Prostate gland (tissue), 2 donors: ENCODE results near the gene LARGE1. TPM values are rescaled to one million over a fixed set of nuclear protein-coding genes. Genes with fewer than 3 reads are reported as not detected.

Source experiments
- DNase-seq: peaks from one replicate; pipeline ENCODE4 v3.0.0-alpha.2; 2019; ENCODE audit warnings: low spot score
- H3K27ac ChIP-seq, 2 donors: fragments of 200-600 bp; sonication (generic); 2 replicates each; pipeline ENCODE4 v1.5.1; 2017 to 2019
- H3K27me3 ChIP-seq: fragments of 200-600 bp; sonication (generic); replicated peaks from 2 replicates; pipeline ENCODE4 v1.5.1; 2019; ENCODE audit not compliant: insufficient read depth
- H3K36me3 ChIP-seq, 2 donors: fragments of 200-600 bp; sonication (generic); 1 replicate in 1 of 2; 2 replicates in 1 of 2; pipeline versions ENCODE4 v1.5.1 to v1.8.1; 2017 to 2019
- H3K4me1 ChIP-seq: fragments of 200-600 bp; sonication (generic); replicated peaks from 2 replicates; pipeline ENCODE4 v1.5.1; 2019
- H3K4me3 ChIP-seq, 2 donors: fragments of 200-600 bp; sonication (generic); 2 replicates each; pipeline ENCODE4 v1.5.1; 2017 to 2019
- H3K9me3 ChIP-seq: fragments of 200-600 bp; sonication (generic); 2 replicates; pipeline ENCODE4 v1.5.1; 2017
- POLR2A ChIP-seq: fragments of 450-650 bp; IDR thresholded peaks from one replicate; pipeline ENCODE4 v1.6.1; 2016; ENCODE audit warnings: antibody characterized with exemption, mild to moderate bottlenecking
- POLR2AphosphoS5 ChIP-seq: sonication (generic); formaldehyde crosslinking; IDR thresholded peaks from one replicate; pipeline ENCODE4 v1.6.1; 2017; ENCODE audit warnings: antibody characterized with exemption
- WGBS: methylation state at CpG from one replicate; pipeline ENCODE4 v1.1.5; 2018; 5-methylcytosine and 5-hydroxymethylcytosine counted together
- intact Hi-C: fragments of 100-400 bp; cut with DNase I; formaldehyde crosslinking; loops from one replicate; pipeline ENCODE4 v1.14.2; 2022
- total RNA-seq, 2 donors: library from RNA; depleted of rRNA; stranded (reverse); fragments of >200 nt; gene quantifications; one replicate each; pipeline ENCODE4 v1.1.0, GENCODE V29; 2016
- TF ChIP-seq, protein P1 (sequence below), 4 experiments: fragments of 200-600 bp in 2 of 4; fragments of 450-650 bp in 2 of 4; sonication (generic) in 2 of 4; IDR thresholded peaks; 1 replicate in 3 of 4; 2 replicates in 1 of 4; pipeline ENCODE4 v1.5.1; 2016 to 2019; ENCODE audit warnings: antibody characterized with exemption in 4 of 4, mild to moderate bottlenecking in 2 of 4, moderate library complexity in 2 of 4

Gene LARGE1
- total RNA-seq, 2 donors from 2014 or later, result 18.6 to 37.4 TPM

DNA sequence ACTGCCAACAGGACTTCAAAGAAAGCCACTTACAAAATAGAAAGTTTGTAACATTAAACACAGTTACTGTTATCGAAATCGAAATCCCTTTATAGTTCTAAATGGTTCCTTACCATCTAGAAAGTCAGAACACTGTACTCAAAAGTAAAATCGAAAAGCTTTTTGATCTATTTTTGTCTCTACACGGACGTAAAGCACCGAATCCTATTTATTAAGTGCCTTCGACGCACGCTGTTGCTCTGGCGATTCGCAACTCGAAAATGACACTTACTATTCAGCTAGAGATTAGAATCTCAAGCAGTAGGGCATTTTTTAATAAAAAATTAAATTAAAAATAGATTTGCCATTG is 78.3 kb downstream of the LARGE1 start:
- Histone ChIP-seq H3K9me3 (no peaks in the 10 kb centered on the region), H3K27ac (no peak overlapping the region), H3K27me3 (no peaks in the 10 kb centered on the region), H3K4me1 (no peaks in the 10 kb centered on the region), H3K36me3 (no peaks in the 10 kb centered on the region), H3K4me3 (no peak overlapping the region)
- TF ChIP-seq POLR2A (no peak), POLR2AphosphoS5 (no peak)
- TF ChIP-seq, protein P1, sequence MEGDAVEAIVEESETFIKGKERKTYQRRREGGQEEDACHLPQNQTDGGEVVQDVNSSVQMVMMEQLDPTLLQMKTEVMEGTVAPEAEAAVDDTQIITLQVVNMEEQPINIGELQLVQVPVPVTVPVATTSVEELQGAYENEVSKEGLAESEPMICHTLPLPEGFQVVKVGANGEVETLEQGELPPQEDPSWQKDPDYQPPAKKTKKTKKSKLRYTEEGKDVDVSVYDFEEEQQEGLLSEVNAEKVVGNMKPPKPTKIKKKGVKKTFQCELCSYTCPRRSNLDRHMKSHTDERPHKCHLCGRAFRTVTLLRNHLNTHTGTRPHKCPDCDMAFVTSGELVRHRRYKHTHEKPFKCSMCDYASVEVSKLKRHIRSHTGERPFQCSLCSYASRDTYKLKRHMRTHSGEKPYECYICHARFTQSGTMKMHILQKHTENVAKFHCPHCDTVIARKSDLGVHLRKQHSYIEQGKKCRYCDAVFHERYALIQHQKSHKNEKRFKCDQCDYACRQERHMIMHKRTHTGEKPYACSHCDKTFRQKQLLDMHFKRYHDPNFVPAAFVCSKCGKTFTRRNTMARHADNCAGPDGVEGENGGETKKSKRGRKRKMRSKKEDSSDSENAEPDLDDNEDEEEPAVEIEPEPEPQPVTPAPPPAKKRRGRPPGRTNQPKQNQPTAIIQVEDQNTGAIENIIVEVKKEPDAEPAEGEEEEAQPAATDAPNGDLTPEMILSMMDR (IDR thresholded peaks at IDR 0.05), result no peak
- no peak for DNase-seq
- intact Hi-C loops, result no loop called here
- WGBS, result 78% methylated on average over 12 of the region's 12 CpGs

DNA sequence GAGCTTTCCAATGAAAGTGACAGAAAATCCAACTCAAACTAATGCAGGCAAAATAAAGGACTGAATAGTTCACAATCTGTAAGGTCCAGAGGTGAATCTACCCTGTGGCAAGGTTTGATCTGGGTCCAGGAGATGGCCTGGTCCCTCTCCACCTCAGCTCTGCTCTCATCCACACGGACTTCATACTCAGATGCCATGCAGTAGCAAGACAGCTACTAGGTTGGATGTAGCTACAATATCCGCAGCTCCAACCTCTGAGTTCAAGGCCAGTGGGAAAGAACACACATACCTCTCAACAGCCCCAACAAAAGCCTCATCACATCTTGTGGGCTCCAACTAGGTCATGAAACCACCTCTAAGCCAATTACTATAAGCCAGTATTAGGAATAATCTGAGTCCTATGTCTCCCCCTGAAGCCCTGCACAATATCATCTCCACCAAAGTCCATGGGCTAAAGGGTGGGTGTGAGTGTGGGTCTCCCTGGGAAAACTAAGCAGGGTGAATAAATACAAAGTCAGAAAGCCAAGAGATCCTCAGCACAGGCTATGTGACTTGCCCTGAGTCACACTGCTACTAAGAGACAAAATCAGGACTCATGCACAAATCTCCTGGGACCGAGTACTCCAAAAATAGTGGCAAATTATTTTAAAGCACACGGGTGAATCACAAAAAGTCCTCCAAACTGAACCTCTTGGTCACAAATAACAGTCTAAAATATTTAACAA is 78.8 kb downstream of the LARGE1 start:
- 68% methylated on average over 4 of the region's 4 CpGs for WGBS
- DNase-seq, result no peak
- Histone ChIP-seq H3K27ac (peak overlapping the region in 1 of 2 donors; percentile 9), H3K4me1 (no peaks in the 10 kb centered on the region), H3K27me3 (no peaks in the 10 kb centered on the region), H3K4me3 (no peak overlapping the region), H3K36me3 (no peaks in the 10 kb centered on the region), H3K9me3 (no peaks in the 10 kb centered on the region)
- intact Hi-C loops, result no loop called here
- TF ChIP-seq, protein P1 (IDR thresholded peaks at IDR 0.05), result no peak
- TF ChIP-seq POLR2AphosphoS5 (no peak), POLR2A (no peak)

DNA sequence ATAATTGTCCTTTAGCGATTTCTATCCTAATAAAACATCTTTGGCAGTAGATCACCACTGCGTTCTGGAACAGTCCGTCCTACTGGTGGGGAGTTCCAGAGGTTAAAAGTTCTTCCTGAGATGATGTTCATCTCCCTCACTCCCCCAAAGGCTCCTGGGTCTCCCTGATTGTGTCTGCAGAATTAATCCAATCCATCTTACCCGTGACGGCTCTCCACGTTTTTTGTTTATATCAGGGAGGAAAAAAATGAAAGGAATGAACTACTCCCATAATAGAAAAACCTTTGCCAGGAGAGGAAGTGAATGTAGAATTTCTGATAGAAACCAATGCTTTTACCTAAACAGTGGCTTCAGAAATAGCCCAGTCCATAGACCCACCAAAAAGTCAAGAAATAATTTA is 81.6 kb downstream of the LARGE1 start:
- DNase-seq, result no peak
- Histone ChIP-seq H3K27ac (no peak overlapping the region), H3K27me3 (no peaks in the 10 kb centered on the region), H3K9me3 (no peaks in the 10 kb centered on the region), H3K4me3 (no peak overlapping the region), H3K4me1 (peaks cover 3% of the 10 kb centered on the region), H3K36me3 (no peaks in the 10 kb centered on the region)
- WGBS, result 45% methylated on average over 6 of the region's 6 CpGs
- TF ChIP-seq POLR2AphosphoS5, result no peak
- TF ChIP-seq, protein P1 (IDR thresholded peaks at IDR 0.05), result no peak
- no peak for TF ChIP-seq POLR2A
- intact Hi-C loops, result no loop called here

DNA sequence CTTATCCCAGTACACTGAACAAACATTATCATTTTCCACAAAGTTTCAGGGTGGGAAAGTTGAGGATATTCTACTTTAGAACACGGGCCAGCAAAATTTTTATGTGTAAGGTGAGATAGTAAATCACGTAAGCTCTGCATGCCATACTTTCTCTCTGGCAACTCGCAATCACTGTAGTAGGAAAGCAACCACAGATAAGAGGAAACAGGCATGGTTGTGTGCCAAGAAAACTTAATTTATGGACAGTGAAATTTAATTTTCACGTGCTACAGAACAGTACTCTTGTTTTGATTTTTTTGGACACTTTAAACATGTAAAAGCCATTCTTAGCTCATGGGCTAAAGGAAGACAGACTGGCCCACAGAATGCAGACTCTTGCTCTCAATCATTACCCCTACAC is 82.5 kb downstream of the LARGE1 start:
- intact Hi-C loops, result no loop called here
- TF ChIP-seq, protein P1 (IDR thresholded peaks at IDR 0.05), result no peak
- TF ChIP-seq POLR2A, result no peak
- no peak for TF ChIP-seq POLR2AphosphoS5
- Histone ChIP-seq H3K27me3 (no peaks in the 10 kb centered on the region), H3K4me1 (peaks cover 3% of the 10 kb centered on the region), H3K36me3 (no peaks in the 10 kb centered on the region), H3K4me3 (no peak overlapping the region), H3K9me3 (no peaks in the 10 kb centered on the region), H3K27ac (no peak overlapping the region)
- 32% methylated on average over 4 of the region's 4 CpGs for WGBS
- DNase-seq, result no peak

DNA sequence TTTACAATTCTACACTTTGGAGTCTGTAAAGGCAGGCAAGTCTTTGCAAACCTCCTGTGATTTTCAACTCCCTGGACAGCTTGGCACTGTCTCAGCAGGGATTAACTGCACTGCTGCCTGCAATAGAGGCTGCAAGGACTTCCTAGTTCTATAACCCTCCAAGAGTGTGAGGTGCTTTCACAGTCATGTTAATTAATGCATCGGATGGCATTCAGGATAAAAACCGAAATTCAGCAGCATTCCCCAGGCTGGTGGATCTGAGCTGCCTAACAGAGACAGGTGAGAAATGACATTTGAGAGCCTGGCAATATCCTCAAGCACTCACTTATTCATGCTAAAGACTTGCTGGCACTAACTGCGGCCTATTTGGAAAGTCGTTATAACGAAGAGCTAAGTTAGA is 85.0 kb downstream of the LARGE1 start:
- whole genome bisulfite sequencing, result 36% methylated on average over 5 of the region's 5 CpGs
- intact Hi-C loops, result no loop called here
- DNase-seq, result peak; percentile 21
- Histone ChIP-seq H3K27ac (no peak overlapping the region), H3K4me3 (no peak overlapping the region), H3K36me3 (no peaks in the 10 kb centered on the region), H3K4me1 (peaks cover 3% of the 10 kb centered on the region), H3K9me3 (no peaks in the 10 kb centered on the region), H3K27me3 (no peaks in the 10 kb centered on the region)
- TF ChIP-seq POLR2A (no peak), POLR2AphosphoS5 (no peak)
- TF ChIP-seq, protein P1 (IDR thresholded peaks at IDR 0.05), result no peak
